NCI-H510A (cell line): ENCODE data around the gene ACTN1.
"Not testable (repeated sequence)": the region's sequence is repeated elsewhere in the genome, so short reads cannot be mapped to it uniquely, and the experiment has no call there.

ENCODE experiments used
- DNase-seq: peaks from one replicate; lab custom pipeline; 2025; lab: John Stamatoyannopoulos, UW

Gene ACTN1

DNA sequence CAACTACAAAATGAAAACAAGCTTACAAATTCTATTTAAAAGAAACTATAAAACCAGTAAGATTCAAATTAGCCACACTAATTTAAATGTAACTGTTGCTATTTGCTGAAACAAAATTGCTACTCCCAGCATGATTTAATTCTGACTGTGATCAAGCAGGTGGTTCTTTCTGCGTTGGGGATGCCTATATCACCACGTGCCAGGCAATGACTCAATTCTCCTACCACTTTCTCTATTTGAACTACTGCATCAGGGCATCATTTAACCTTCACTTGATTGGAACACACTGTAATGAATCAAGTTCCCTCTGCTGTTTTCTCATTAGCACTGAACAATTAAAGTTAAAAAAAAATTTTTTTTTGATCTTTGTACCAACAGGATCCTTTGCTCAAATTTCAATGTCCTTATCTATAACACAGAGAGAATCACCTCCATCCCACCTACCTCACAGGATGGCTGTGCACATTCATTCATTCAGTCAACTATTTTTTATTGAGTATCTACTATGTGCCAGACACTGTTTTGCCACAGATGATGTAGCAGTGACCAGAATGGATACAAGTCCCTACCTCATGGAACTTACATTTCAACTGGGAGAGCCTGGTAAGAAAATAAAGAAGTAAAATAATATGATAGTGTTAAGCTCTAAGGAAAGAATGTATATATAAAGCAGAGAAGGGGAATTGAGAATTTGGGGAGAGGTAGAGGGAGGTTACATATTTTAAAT lies 8.0 kb upstream of the ACTN1 start:
- DNase-seq: no peak

DNA sequence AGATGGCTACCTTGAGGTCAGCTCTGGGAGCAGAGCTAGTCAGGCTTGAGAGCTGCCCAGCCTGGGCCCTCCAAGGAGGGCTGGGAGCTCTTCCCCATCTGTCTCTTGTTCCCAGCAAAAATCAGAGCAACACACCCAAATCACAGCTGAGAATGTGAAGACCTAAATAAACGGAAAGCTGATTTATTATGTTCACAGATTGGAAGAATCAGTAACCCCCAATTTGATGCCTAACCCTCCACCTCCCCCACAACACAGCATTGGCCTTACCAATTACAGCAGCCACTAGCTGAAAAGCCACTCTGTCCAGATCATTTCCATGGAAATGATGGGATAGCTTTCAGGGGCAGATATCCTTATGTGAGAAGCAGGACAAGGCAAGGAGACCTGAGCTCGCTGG lies 7.1 kb upstream of the ACTN1 start:
- no peak for DNase-seq

- DNase-seq: no peak
Observed at GRCh38 chr14:68984686-68985085, 5.6 kb upstream of the ACTN1 start.

- DNase-seq: no peak
Observed at GRCh38 chr14:68983191-68983590, 4.1 kb upstream of the ACTN1 start.

DNA sequence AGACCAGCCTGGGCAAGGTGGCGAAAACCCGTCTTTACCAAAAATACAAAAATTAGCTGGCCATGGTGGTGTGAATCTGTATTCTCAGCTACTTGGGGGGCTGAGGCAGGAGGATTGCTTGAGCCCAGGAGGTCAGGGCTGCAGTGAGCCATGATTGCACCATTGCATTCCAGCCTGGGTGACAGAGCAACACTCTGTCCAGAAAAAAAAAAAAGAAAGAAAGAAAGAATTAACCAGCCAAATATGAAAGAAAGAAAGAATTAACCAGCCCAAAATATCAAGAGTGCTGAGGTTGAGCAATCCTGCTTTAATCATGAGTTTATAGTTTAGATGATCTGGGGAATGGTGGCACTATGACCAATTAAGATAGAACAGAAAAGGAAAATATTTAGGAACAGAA lies 3.5 kb upstream of the ACTN1 start:
- DNase-seq: no peak

- DNase-seq: no peak
Observed at GRCh38 chr14:68981539-68981976, 2.5 kb upstream of the ACTN1 start.

GRCh38 chr14:68981139-68981538 lies 2.0 kb upstream of the ACTN1 start:
- no peak for DNase-seq

DNA sequence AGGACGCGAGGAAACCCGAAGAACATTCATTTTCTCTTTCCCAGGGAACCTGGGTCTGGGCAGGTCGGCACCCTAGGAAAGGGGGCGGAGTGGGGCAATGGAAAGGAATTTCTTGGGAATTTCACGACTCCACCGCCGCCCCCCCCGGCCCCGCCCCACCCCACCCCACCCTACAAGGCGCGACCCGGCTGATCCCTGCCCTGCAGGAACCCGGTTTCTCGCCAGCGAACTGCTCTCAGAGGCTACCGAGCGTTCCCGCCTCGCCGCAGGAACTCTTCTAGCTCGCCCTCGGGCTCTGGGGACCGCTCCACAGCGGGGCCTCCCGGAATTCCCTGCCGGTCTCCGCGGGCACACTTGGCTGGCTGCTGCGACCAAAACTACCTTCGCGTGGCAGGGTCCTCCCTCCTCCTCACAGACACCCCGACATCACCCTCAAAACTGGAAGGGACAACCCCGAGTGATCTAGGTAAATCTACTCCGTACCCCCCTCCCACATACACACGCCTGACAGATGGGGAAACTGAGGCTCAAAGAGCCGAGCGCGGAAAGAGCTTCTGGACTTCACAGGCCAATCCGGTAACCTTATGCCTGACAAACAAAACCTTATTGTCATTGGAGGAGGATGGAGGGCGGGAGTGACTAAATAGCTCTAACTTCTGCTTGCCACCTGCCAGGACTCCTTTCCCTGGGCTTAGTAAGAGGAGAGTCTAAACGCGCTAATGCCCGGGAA lies 785 bp upstream of the ACTN1 start:
- DNase-seq: peak; percentile 48

DNA sequence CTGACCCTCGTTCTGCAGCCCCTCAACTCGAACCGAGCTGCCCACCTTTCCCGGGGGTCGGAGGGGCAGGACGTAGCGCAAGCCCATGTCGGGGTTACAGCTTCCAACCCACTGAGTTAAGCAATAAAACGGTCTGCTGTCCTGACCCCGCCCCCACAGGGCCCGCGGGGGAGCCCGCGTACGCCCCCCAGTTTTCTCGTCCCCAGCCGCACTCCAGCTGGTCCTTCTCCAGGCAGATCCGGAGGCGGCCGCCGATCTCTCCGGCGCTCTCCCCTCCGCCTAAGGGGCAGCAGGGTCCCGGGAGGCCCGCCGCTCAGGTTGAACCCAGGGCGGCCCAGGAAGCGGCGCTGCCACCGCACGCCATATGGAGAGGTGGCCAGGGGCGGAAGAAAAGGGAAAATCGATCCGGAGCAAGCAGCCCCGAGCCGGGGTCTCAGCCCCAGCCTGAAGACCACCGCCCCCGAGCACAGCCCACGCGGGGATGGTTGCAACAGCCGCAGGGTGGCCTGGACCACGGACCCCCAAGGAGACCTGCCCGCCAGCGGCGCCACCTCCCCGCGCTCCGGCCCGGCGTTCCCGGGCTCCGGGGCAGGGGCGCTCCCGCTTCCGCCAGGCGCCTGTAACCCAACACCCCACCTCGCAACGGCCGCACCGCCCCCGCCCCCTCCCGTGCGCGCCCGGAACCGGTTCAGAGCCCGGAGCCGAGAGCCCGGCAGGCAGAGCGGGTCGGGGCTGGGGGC lies 760 bp downstream of the ACTN1 start:
- peak; percentile 57 for DNase-seq

DNA sequence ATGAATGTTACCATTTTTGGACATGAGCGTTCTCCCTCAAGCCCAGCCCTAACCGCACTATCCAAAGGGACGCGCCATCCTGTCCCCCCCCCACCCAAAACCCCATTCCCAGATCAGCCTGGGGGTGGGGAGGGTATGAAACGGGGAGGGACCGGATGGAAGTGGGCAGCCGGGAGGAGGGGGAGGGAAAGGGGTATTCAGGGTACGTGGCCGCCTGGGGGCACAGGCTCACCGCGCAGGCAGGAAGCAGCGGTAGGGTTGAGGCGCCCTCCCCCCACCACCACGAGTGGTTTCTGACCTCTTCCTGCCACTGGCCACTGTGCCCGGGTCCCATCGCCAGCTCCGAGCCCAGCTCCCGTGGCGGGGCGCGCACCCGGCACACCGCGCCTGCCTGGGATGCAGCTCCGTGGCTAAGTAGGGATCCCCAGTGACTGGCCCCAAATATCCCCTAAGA lies 1.4 kb downstream of the ACTN1 start:
- no peak for DNase-seq

GRCh38 chr14:68977180-68977717 lies 1.9 kb downstream of the ACTN1 start:
- no peak for DNase-seq

DNA sequence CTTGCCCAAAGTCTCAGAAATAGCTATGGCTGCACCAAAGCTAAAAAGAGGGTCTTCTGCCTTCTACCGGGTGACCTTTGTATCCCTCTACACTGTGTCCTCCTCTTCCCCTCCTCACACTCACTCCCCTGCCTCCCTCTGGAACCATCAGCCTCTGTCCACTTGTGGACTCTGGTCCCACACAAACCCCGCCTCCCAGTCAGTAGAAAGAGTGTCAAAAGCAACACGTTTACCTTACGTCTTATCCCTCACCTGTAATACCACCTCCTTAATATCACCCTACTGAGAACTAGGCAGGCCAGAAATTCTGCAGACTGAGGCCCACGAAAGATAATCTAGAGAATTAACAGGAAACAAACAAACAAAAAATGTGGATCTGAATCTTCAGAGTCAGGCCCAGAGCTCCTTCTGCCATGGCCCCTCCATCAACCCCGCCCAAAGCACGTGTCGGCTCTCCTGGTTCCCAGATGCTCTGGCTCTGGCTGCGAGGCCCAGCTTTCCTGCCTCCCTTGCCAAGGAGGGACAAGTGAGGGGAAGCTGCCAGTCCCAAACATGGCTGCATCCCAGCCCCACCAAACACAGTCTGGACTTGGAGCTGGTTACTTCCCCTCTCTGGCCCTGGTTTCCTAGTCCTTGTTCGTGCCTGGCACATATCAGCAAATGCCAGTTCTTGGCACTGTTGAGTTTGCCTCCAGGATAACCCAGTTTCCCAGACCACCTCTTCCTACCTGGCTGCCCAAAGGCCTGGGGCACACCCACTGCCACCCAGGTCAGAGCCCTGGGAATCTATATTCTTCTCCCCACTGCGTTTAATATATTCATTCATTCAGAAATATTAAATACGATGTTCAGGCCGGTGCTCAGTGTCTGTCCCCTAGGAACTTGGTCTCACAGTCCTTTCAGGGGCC lies 2.7 kb downstream of the ACTN1 start:
- DNase-seq: no peak

- DNase-seq: no peak
Observed at GRCh38 chr14:68975667-68976066, 3.4 kb downstream of the ACTN1 start.

GRCh38 chr14:68974759-68975347 lies 4.2 kb downstream of the ACTN1 start:
- no peak for DNase-seq

DNA sequence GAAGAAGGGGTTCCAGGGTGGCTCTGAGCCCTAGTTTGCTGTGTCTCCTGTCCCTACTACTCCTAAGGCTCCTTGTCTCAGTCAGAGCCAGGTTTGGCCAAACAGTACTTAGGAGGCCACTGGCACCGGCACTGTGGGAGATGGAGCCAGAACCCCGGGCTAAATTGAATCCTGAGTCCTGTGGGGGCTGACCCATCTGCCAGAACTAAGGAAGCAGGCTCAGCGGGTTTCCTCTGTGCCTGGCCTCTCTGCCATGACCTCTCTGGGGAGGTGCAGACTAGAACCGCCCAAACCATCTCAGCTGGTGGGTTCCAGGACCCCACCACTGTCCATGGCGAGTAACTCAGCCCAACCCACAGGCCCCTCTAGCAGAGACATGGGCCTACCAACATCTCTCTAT lies 5.5 kb downstream of the ACTN1 start:
- no peak for DNase-seq

GRCh38 chr14:68973219-68973565 lies 5.9 kb downstream of the ACTN1 start:
- DNase-seq: not testable (repeated sequence)

- no peak for DNase-seq
Observed at GRCh38 chr14:68972507-68973218, 6.4 kb downstream of the ACTN1 start.

DNA sequence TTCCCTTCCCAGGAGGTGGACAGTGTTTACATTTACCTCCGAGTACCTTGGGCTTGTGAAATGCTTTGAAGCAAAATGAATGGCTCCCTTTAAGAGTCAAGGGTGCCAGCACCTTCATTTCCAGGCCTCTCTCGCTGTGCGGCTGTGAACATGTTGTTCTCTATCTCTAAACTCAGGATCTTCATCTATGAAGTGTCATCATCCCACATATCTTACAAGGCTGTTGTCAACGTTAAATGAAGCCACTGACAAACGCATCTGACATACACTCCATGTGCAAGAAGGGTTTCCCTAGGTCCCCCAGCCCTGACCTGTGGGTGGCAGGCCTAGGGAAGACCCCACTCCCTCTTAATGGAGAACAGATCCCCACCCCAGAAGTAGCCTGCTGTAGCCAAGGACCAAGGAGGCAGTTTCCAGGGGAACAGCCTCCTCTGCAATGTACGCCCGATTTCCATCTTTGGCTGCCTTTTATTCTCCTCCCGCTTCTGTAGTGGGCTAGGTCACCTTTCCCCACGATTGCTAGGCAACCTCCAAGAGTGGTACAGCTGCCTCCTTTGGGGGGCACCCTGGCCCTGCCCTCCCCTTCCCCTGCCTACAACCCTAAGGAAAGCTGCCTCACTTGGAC lies 7.6 kb downstream of the ACTN1 start:
- no peak for DNase-seq

GRCh38 chr14:68970736-68971135 lies 8.4 kb downstream of the ACTN1 start:
- DNase-seq: no peak

DNA sequence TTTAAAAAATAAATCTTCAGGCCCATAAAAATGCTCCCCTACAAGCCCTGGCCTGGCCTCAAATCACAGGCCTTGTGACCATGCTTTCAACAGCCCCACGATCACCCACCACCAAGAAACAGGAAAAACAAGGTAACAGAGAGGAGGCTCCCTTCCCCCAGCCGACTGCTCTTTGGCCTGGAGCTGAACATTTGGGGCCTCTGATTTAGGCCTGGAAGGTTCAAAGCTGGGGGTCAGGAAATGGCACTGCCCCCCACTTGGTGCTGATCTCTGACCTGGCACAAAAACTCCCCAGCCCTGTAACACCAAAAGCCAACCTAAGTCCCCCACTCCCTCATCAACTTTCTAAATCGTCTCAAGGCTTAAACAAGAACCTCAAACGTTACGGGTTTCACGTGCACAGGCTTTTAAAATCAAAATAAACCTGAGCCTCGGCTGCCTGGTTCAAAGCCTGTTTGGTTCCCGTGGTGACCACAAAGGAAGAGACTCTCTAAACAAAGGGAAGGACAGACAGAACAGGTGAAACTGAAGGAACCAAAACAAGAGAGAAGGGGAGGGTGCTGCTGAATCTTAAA lies 9.0 kb downstream of the ACTN1 start:
- no peak for DNase-seq
